GM21825 (cell line): ENCODE measurements around the gene ABCC3.

Experiments used
- ATAC-seq: cut with Tn5 transposase; IDR thresholded peaks from one replicate; pipeline ENCODE4 v1.9.1; 2021; ENCODE audit warnings: mild to moderate bottlenecking, moderate library complexity; ENCODE audit not compliant: unreplicated experiment

ABCC3 gene

GRCh38 chr17:50626037-50626574 is 8.6 kb upstream of the ABCC3 start:
- no peak for ATAC-seq

GRCh38 chr17:50627036-50627781 is 7.5 kb upstream of the ABCC3 start:
- ATAC-seq = no peak

DNA sequence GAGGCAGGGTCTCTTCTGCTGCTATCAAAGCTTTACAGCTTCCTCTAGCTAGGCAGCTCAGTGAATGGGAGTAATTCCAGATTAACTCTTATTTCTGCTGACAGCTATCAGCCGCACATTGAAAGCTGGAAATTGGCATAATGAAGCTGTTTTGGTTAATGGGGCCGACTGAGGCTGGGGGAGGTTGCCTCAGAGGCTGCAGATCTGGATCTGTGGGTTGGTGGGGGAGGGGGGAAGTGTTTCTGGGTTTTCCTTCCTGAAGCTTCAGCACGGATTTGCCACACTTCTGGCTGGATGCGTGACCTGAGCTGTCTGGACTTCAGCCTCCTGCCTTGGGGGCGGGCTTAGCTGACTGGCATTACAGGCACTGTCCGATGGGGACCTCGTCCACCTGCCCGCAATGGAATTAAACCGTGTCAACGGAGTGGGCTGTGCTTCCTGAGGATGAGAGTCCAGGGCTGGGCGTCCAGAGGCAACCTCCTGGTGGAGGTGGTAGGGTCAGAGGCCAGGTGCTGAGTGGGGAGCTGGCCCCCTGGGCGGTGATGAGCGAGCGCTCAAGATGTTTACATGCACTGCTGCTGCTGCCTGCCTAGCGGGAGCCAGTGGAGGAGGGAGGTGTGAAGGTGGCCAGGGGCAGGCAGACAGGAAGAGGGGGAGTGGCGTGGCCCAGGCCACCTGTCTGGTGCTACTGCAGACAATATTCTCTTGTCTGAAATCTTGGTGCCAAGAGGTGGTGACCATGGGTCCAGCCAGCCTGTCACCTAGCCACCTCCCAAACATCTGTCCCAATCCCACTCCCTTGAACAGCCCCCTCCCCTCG is 6.7 kb upstream of the ABCC3 start:
- ATAC-seq = no peak

GRCh38 chr17:50629902-50630301 is 4.8 kb upstream of the ABCC3 start:
- ATAC-seq = no peak

DNA sequence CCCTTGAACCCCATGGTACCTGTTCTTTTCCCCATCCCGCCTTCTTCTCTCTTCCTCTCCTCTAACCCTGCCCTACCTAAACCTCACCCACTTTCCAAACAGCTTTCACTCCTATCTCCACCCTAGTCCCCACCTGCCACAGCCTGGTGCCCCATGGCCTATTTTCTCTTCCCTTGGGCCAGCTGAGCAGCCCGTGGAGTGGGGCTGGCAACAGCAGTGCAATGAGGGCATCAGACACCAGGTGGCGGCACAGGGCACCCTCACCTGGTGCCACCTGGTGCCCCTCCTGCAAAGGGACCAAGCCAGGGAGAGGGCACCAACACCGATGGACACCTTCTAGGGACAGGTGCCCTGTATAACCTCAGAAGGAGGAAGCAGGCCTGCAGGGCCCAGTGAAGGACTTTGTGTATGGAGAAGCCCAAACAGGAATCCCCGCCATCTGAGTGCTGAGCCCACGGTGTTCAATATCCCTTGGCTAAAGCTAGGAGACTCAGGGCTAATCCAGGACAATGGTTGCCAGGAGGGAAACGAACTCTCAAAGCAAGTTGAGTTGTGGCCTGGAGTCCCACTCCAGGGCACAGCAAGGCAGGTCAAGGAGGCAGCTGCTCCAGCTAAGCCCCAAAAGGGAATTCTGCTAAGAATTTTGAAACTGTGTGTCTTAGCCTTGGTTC is 4.0 kb upstream of the ABCC3 start:
- ATAC-seq = no peak

DNA sequence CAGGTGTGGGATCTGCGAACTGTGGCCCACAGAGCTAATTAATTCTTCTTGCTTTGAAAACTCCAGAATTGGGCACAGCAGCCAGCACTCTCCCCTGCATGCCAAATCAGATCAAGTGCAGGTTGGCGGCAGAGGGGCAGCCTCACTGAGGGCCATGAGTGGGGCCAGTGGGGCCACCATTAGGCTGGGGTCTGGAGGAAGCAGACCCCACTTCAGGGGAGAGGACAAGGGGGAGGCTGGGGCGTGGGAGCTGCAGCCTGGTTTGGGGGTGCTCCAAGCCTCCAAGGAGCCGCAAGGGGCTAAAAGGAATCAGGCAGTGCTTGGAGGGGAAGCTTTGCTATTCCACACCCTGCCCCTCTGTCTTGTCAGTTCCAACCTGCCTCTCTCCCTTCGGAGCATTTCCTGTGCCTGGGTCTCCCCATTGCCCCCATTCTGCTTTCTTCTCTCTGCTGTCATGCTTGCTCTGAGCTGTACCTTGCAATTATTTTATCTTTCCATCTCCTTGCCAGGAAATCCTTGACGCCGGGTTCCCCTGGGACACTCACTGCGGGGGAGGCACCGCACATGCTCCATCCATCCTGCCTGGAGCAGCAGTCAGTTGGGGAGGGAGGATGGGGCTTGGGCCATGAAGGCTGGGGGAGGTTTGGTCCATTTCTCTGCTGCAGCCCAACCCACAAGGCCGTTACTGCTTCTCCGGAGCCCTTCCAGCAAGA is 3.3 kb upstream of the ABCC3 start:
- ATAC-seq = no peak

GRCh38 chr17:50631908-50632571 is 2.6 kb upstream of the ABCC3 start:
- ATAC-seq = no peak

DNA sequence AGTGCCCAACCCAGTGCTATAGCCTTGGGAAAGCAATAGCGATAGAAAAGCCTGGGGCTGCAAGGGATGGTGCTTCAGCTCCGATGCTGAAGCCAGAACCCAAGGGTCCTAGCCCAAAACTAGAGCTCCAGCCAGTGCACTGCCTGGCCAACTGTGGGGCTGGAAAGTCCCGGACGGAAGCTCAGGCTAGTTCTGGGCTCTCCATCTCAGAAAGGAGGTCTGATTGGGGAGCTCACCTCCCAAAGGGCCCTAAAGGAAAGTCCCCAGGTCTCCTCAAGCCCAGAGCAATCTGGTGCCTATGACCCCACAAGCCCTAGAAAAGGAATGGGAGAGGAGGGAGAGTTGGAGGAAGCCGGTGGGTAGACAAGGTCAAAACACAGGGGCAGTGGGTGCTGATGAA is 2.0 kb upstream of the ABCC3 start:
- no peak for ATAC-seq

DNA sequence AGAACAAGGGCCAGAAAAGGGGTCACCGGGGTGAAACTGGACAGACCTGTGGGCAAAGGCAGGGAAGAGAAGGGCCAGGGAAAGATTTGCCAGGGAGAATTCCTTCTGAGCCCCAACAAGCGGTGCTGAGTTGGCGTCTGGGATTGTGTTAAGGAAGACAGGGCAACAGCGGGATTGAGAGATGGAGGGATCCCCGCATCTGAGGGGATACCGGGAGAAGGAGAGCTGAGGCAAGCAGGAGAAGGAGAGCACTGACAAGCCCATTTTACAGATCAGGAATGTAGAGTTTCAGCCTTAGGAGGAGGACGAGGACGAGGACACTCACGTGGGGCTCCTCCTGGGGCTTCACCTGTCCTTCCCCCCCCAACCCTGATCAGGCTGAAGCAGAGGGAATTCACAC is 998 bp upstream of the ABCC3 start:
- ATAC-seq = no peak

GRCh38 chr17:50634915-50635731 is 442 bp downstream of the ABCC3 start:
- ATAC-seq = no peak

DNA sequence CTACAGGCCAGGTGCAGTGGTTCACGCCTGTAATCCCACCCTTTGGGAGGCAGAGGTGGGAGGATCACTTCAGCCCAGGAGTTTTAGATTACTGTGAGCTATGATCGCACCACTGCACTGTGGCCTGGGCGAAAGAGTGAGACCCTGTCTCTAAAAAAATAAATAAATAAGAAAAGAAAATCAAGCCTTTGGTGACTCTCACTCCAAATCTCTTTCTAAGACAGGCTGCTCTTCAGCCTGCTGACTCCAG is 976 bp downstream of the ABCC3 start:
- ATAC-seq = no peak

- ATAC-seq = no peak
These were observed 1.5 kb downstream of the ABCC3 start for GRCh38 chr17:50635982-50636803.

GRCh38 chr17:50636804-50637195 is 2.1 kb downstream of the ABCC3 start:
- ATAC-seq = no peak

- ATAC-seq = no peak
These were observed 3.3 kb downstream of the ABCC3 start for GRCh38 chr17:50637829-50638605.

DNA sequence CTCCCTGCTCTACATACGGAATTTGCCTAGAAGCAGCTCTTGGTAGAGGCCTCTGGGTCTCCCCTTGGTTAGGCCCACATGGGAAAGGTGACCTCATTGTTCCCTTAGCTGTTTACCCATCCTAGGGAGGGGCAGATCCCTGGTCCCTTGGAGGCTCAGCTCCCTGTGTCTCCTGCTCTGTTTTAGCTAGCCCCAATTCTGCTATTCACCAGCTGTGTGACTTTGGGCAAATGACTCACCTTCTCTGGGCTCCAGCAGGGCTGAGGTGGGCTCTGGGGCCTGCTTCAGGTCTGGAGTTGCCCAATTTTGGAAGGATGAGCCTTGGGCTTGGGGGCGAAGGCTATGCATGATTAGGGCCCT is 3.9 kb downstream of the ABCC3 start:
- ATAC-seq = no peak

DNA sequence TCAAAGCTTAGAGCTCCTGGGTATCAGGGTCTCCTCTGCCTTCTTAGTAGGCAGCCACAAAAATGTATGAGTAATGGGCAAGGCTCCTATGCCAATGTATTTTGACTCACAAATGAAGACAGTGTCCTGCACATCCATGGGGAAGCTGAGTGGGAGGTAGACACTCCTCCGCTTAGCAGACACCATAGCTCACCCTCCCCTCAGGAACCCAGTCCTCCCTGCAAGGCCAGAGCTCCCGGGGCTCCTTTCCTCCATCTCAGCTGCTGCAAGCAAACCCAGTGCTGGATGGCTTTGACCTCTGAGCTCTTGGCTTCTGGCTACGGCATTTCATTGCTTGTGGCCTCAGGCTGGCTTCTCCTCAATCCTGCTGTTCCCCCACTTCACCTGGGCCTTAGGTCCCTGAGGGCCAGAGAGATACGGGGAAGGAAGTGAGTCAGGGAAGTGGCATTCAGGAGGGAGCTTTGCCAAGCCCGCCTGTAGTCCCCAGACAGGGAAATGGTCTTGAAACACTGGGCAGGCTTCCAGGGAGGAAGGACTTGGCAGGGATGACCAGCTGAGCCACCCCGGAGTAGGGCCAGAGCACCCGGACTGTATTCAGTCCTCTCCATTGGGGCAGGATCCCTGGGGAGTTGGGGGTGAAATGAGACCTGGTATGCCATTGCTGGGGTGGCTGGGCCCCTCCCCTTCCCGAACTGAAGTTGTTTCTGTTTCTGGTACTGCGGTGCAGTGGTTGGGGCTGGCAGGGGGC is 4.5 kb downstream of the ABCC3 start:
- no peak for ATAC-seq

GRCh38 chr17:50640686-50641351 is 6.1 kb downstream of the ABCC3 start:
- no peak for ATAC-seq
